Keratinocyte (primary cell): ENCODE results near the gene PAGR1. TPM values are rescaled to one million over a fixed set of nuclear protein-coding genes. Genes with fewer than 3 reads are reported as not detected.

ENCODE experiments used
- DNase-seq: peaks from one replicate; pipeline ENCODE4 v3.0.0-alpha.2; 2011; ENCODE audit warnings: low read depth, missing footprints, low spot score
- FAIRE-seq: peaks from 2 replicates; lab custom pipeline; 2011; peaks lifted over from hg19 to GRCh38; lab: Jason Lieb, UNC
- H2AFZ ChIP-seq: 2 replicates; pipeline ENCODE4 v1.6.0; 2012; ENCODE audit warnings: low read length, control low read depth, inconsistent platforms; ENCODE audit not compliant: control insufficient read depth
- H3K27ac ChIP-seq: 2 replicates; pipeline ENCODE4 v1.5.1; 2011; ENCODE audit warnings: low read length; ENCODE audit not compliant: control insufficient read depth, insufficient read depth
- H3K27me3 ChIP-seq: 3 replicates; pipeline ENCODE4 v1.6.0; 2011; ENCODE audit warnings: low read length; ENCODE audit not compliant: control insufficient read depth, insufficient read depth; ENCODE audit errors: extremely low read depth
- H3K36me3 ChIP-seq, 2 experiments: 2 replicates in 1 of 2; 3 replicates in 1 of 2; pipeline ENCODE4 v1.5.1; 2011; ENCODE audit warnings: low read length in 2 of 2, mild to moderate bottlenecking in 1 of 2; ENCODE audit not compliant: control insufficient read depth in 2 of 2, insufficient read depth in 2 of 2; ENCODE audit errors: extremely low read depth in 1 of 2
- H3K4me1 ChIP-seq: 3 replicates; pipeline ENCODE4 v1.5.1; 2011; ENCODE audit warnings: low read length; ENCODE audit not compliant: control insufficient read depth, insufficient read depth; ENCODE audit errors: extremely low read depth
- H3K4me2 ChIP-seq: 3 replicates; pipeline ENCODE4 v1.6.0; 2011; ENCODE audit warnings: low read depth, low read length; ENCODE audit not compliant: control insufficient read depth, insufficient read depth; ENCODE audit errors: extremely low read depth
- H3K4me3 ChIP-seq, 3 experiments: fragments of 200-600 bp in 1 of 3; sonication (generic) in 1 of 3; 2 replicates in 2 of 3; 3 replicates in 1 of 3; pipeline ENCODE4 v1.5.1; 2011 to 2016; ENCODE audit warnings: low read length in 3 of 3, mild to moderate bottlenecking in 3 of 3, control low read depth in 2 of 3, inconsistent platforms in 1 of 3, low read depth in 1 of 3, mixed read lengths in 1 of 3, mixed run types in 1 of 3, moderate library complexity in 1 of 3; ENCODE audit not compliant: control insufficient read depth in 2 of 3, insufficient read depth in 2 of 3; ENCODE audit errors: extremely low read depth in 1 of 3
- H3K79me2 ChIP-seq: 2 replicates; pipeline ENCODE4 v1.6.0; 2012; ENCODE audit warnings: low read length; ENCODE audit not compliant: control insufficient read depth, insufficient read depth
- H3K9ac ChIP-seq: 3 replicates; pipeline ENCODE4 v1.6.0; 2011; ENCODE audit warnings: low read length; ENCODE audit not compliant: control insufficient read depth, insufficient read depth; ENCODE audit errors: extremely low read depth
- H3K9me1 ChIP-seq: 3 replicates; pipeline ENCODE4 v1.6.0; 2011; ENCODE audit warnings: low read length; ENCODE audit not compliant: control insufficient read depth, insufficient read depth; ENCODE audit errors: extremely low read depth
- H3K9me3 ChIP-seq: 2 replicates; pipeline ENCODE4 v1.5.1; 2012; ENCODE audit warnings: low read depth, low read length; ENCODE audit not compliant: control insufficient read depth
- H4K20me1 ChIP-seq: 3 replicates; pipeline ENCODE4 v1.6.0; 2011; ENCODE audit warnings: low read length; ENCODE audit not compliant: control insufficient read depth, insufficient read depth; ENCODE audit errors: extremely low read depth
- EZH2 ChIP-seq: IDR thresholded peaks from one replicate; pipeline ENCODE4 v1.6.1; 2012; ENCODE audit warnings: inconsistent platforms, mild to moderate bottlenecking, low read length, moderate library complexity
- dilution Hi-C: fragments of 300-500 bp; cut with MboI; formaldehyde crosslinking; loops from one replicate; pipeline ENCODE4 v1.7.0; 2020; ENCODE audit warnings: low sequenced_read_pairs; ENCODE audit not compliant: extremely low pct_ligation_motif_present
- polyA plus RNA-seq, 5 experiments: library from polyadenylated mRNA; depleted of rRNA in 3 of 5; stranded (reverse) in 3 of 5; stranded (forward) in 1 of 5; unstranded in 1 of 5; fragments of >200 nt; gene quantifications; 1 replicate in 1 of 5; 2 replicates in 3 of 5; 3 replicates in 1 of 5; pipeline versions ENCODE4 v1.2.1 to v1.2.3, GENCODE V29; 2011 to 2012; ENCODE audit warnings: missing spikeins in 2 of 5, low read depth in 1 of 5, low replicate concordance in 1 of 5
- TF ChIP-seq, protein P1 (sequence below), 3 experiments: IDR thresholded peaks in 1 of 3; conservative IDR thresholded peaks in 1 of 3; optimal IDR thresholded peaks in 1 of 3; 2 replicates in 2 of 3; 3 replicates in 1 of 3; pipeline versions ENCODE3 to v1.5.1; 2011; ENCODE audit warnings: low read length in 3 of 3, mild to moderate bottlenecking in 3 of 3, moderate library complexity in 2 of 3, control low read depth in 1 of 3, inconsistent platforms in 1 of 3; ENCODE audit not compliant: insufficient read depth in 2 of 3; ENCODE audit errors: extremely low read depth in 1 of 3

Gene PAGR1
- polyA plus RNA-seq, 1 donor (not counting 4 experiments of a cell fraction or from before 2014, with no cell fraction given) = 13.6 TPM

DNA sequence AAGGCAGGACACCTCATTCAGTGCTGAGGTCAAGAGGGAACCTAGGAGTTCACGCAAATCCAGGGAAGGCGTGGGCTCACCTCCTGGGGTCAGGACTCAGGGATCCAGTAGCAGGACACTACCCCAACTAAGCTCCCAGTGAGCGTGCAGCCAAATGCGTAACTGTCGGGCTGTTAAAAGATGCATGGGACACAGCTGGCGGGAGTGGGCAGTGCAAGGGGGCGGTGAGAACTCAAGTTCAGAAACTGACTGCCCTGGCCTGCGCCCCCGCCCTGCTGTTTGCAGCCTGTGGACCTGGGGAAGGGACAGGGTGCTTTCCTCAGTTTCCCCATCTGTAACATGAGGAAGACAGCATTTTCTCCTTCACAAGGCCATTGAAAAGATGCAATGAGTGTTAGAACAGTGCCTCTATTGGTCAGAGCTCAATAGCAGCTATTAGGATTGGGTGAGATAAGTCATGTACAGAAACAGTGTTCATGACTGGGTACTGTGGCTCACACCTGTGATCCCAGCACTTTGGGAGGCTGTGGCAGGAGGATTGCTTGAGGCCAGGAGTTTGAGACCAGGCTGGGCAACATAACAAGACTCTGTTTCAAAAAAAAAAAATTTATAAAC lies 26.9 kb downstream of the PAGR1 start:
- Histone ChIP-seq H3K27me3 (no peaks in the 10 kb centered on the region), H3K4me3 (no peak overlapping the region), H2AFZ (no peak overlapping the region), H3K79me2 (no peaks in the 10 kb centered on the region), H3K4me1 (no peaks in the 10 kb centered on the region), H3K9ac (no peak overlapping the region), H3K9me3 (no peaks in the 10 kb centered on the region), H3K36me3 (peaks cover 28 to 50% of the 10 kb centered on the region in 2 experiments), H4K20me1 (no peaks in the 10 kb centered on the region), H3K9me1 (no peaks in the 10 kb centered on the region), H3K27ac (no peak overlapping the region), H3K4me2 (no peak overlapping the region)
- DNase-seq = no peak
- no peak for TF ChIP-seq EZH2
- TF ChIP-seq, protein P1, sequence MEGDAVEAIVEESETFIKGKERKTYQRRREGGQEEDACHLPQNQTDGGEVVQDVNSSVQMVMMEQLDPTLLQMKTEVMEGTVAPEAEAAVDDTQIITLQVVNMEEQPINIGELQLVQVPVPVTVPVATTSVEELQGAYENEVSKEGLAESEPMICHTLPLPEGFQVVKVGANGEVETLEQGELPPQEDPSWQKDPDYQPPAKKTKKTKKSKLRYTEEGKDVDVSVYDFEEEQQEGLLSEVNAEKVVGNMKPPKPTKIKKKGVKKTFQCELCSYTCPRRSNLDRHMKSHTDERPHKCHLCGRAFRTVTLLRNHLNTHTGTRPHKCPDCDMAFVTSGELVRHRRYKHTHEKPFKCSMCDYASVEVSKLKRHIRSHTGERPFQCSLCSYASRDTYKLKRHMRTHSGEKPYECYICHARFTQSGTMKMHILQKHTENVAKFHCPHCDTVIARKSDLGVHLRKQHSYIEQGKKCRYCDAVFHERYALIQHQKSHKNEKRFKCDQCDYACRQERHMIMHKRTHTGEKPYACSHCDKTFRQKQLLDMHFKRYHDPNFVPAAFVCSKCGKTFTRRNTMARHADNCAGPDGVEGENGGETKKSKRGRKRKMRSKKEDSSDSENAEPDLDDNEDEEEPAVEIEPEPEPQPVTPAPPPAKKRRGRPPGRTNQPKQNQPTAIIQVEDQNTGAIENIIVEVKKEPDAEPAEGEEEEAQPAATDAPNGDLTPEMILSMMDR (optimal IDR thresholded peaks at IDR 0.05 in 1 of 3, IDR thresholded peaks at IDR 0.05 in 1 of 3, conservative IDR thresholded peaks at IDR 0.05 in 1 of 3; ENCODE audit: extremely low read depth in 1 of 3, insufficient read depth in 2 of 3, low read length in 3 of 3) = no peak
- FAIRE-seq = no peak
- dilution Hi-C loops = no loop called here

DNA sequence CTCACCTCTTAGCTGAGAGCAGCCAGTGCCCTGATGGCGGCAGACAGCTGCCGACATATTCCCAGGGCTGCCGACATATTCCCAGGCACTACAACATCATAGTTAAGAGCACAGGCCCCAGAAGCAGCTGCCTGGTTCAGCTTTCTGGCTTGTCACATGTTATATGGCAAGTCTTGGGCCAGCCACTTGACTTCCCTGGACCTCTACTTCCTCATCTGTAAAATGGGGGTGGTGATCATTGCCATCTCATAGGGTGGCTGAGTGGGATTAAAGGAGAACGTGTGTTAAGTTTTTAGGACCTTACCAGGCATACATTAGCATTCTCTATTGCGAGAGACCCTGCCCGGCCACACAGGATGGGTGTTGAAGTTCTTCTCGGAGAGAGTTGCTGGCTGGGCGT lies 28.0 kb downstream of the PAGR1 start:
- no peaks in the 10 kb centered on the region for H3K9me1 ChIP-seq
- H3K9ac ChIP-seq = no peak overlapping the region
- H3K27ac ChIP-seq = no peak overlapping the region
- no peaks in the 10 kb centered on the region for H3K27me3 ChIP-seq
- no peak overlapping the region for H3K4me2 ChIP-seq
- H3K4me3 ChIP-seq = no peak overlapping the region
- H3K79me2 ChIP-seq = no peaks in the 10 kb centered on the region
- peaks cover 28 to 46% of the 10 kb centered on the region in 2 experiments for H3K36me3 ChIP-seq
- no peak for FAIRE-seq
- no peak for DNase-seq
- no peak overlapping the region for H2AFZ ChIP-seq
- no peaks in the 10 kb centered on the region for H4K20me1 ChIP-seq
- dilution Hi-C loops = no loop called here
- H3K9me3 ChIP-seq = no peaks in the 10 kb centered on the region
- TF ChIP-seq EZH2 = no peak
- TF ChIP-seq, protein P1 (optimal IDR thresholded peaks at IDR 0.05 in 1 of 3, IDR thresholded peaks at IDR 0.05 in 1 of 3, conservative IDR thresholded peaks at IDR 0.05 in 1 of 3; ENCODE audit: extremely low read depth in 1 of 3, insufficient read depth in 2 of 3, low read length in 3 of 3) = no peak
- H3K4me1 ChIP-seq = no peaks in the 10 kb centered on the region
